HCT116 (cell line): ENCODE data around the gene GALR3. TPM values are rescaled to one million over a fixed set of nuclear protein-coding genes. Genes with fewer than 3 reads are reported as not detected.

Source experiments
- ATAC-seq: fragments of 200-7000 bp; cut with Tn5 transposase; 2 replicates; pipeline ENCODE4 v1.9.1; 2020; ENCODE audit warnings: mild to moderate bottlenecking, moderate library complexity
- BruUV-seq: library from RNA; stranded (reverse); fragments of 400-500 nt; replicated peaks from 2 replicates; lab custom pipeline; 2021; lab: Mats Ljungman, UMichigan
- CTCF ChIA-PET: fragments of 300-600 bp; sonication (Branson Sonifier 250); formaldehyde crosslinking; loops from one replicate; lab custom pipeline; 2021; ENCODE audit warnings: antibody characterized with exemption; lab: Charles Lee
- POLR2A ChIA-PET: fragments of 300-600, 350-600 bp; sonication (Branson Sonifier 250); formaldehyde crosslinking; loops from one replicate; lab custom pipeline; 2021; ENCODE audit warnings: antibody characterized with exemption; lab: Charles Lee
- RAD21 ChIA-PET, 2 experiments: fragments of 300-600 bp; sonication (Branson Sonifier 250); formaldehyde crosslinking; loops; one replicate each; lab custom pipeline; 2023; ENCODE audit warnings: low total read pairs in 2 of 2; ENCODE audit not compliant: uncharacterized antibody in 2 of 2, unreplicated experiment in 2 of 2, low non-redundant PET in 1 of 2; lab: Charles Lee
- DNase-seq: peaks from one replicate; pipeline ENCODE4 v3.0.0-alpha.2; 2010; ENCODE audit warnings: low read depth, low spot score
- H2AFZ ChIP-seq: fragments of 200-600 bp; shearing (Covaris generic), sonication (generic); 2 replicates; pipeline ENCODE4 v1.6.1; 2017; ENCODE audit warnings: low read depth, mixed run types, mixed read lengths, antibody characterized with exemption, low read length; ENCODE audit not compliant: poor library complexity, severe bottlenecking
- H3K27ac ChIP-seq: 2 replicates; pipeline ENCODE4 v1.5.1; 2012; ENCODE audit warnings: low read depth, low read length
- H3K27me3 ChIP-seq: fragments of 200-600 bp; sonication (generic); 2 replicates; pipeline ENCODE4 v1.6.1; 2016; ENCODE audit warnings: mixed run types, low read length, mixed read lengths; ENCODE audit not compliant: insufficient read depth
- H3K36me3 ChIP-seq, 2 experiments: fragments of 200-500 bp in 1 of 2; fragments of 200-600 bp in 1 of 2; sonication (Bioruptor generic) in 1 of 2; sonication (generic) in 1 of 2; 2 replicates each; pipeline versions ENCODE4 v1.5.1 to v1.6.1; 2014 to 2016; ENCODE audit warnings: low read length in 2 of 2, inconsistent platforms in 1 of 2, mixed read lengths in 1 of 2, mixed run types in 1 of 2; ENCODE audit not compliant: insufficient read depth in 2 of 2, control insufficient read depth in 1 of 2
- H3K4me1 ChIP-seq, 2 experiments: fragments of 200-600 bp in 1 of 2; sonication (generic) in 1 of 2; 2 replicates each; pipeline versions ENCODE4 v1.5.1 to v1.6.1; 2012 to 2017; ENCODE audit warnings: low read length in 2 of 2, inconsistent platforms in 1 of 2, mild to moderate bottlenecking in 1 of 2, mixed read lengths in 1 of 2, mixed run types in 1 of 2, moderate library complexity in 1 of 2; ENCODE audit not compliant: insufficient read depth in 2 of 2, control insufficient read depth in 1 of 2
- H3K4me2 ChIP-seq: fragments of 200-600 bp; sonication (generic); 2 replicates; pipeline ENCODE4 v1.6.1; 2017; ENCODE audit warnings: mixed run types, low read length, mixed read lengths
- H3K4me3 ChIP-seq, 2 experiments: fragments of 200-600 bp in 1 of 2; sonication (generic) in 1 of 2; replicated peaks in 1 of 2; 2 replicates each; pipeline ENCODE4 v1.5.1; 2011 to 2016; ENCODE audit warnings: low read length in 2 of 2, control low read depth in 1 of 2, low read depth in 1 of 2, mild to moderate bottlenecking in 1 of 2, mixed read lengths in 1 of 2, mixed run types in 1 of 2
- H3K79me2 ChIP-seq: fragments of 200-600 bp; sonication (generic); 2 replicates; pipeline ENCODE4 v1.6.1; 2017; ENCODE audit warnings: mild to moderate bottlenecking, mixed run types, low read length, moderate library complexity, mixed read lengths; ENCODE audit not compliant: insufficient read depth
- H3K9ac ChIP-seq: fragments of 200-600 bp; sonication (generic); 2 replicates; pipeline ENCODE4 v1.6.1; 2016; ENCODE audit warnings: low read length, mixed read lengths
- H3K9me2 ChIP-seq: fragments of 200-600 bp; sonication (generic), shearing (Covaris generic); 2 replicates; pipeline ENCODE4 v1.6.1; 2017; ENCODE audit warnings: mixed run types, mild to moderate bottlenecking, moderate library complexity; ENCODE audit not compliant: insufficient read depth
- H3K9me3 ChIP-seq, 2 experiments: fragments of 200-500 bp in 1 of 2; fragments of 200-600 bp in 1 of 2; sonication (Bioruptor generic) in 1 of 2; sonication (generic) in 1 of 2; 2 replicates each; pipeline ENCODE4 v1.6.1; 2014 to 2017; ENCODE audit warnings: low read length in 2 of 2, mixed read lengths in 2 of 2, inconsistent platforms in 1 of 2, low read depth in 1 of 2, mild to moderate bottlenecking in 1 of 2, mixed run types in 1 of 2, moderate library complexity in 1 of 2; ENCODE audit not compliant: control insufficient read depth in 1 of 2, insufficient read depth in 1 of 2
- H4K20me1 ChIP-seq: fragments of 200-600 bp; sonication (generic), shearing (Covaris generic); 2 replicates; pipeline ENCODE4 v1.6.1; 2017; ENCODE audit warnings: mixed run types, mild to moderate bottlenecking, moderate library complexity; ENCODE audit not compliant: insufficient read depth
- CBX3 ChIP-seq: IDR thresholded peaks from 2 replicates; pipeline ENCODE4 v1.6.1; 2012; ENCODE audit warnings: low read depth
- CEBPB ChIP-seq: IDR thresholded peaks from 2 replicates; pipeline ENCODE4 v1.6.1; 2012; ENCODE audit warnings: low read depth
- EGR1 ChIP-seq: IDR thresholded peaks from 2 replicates; pipeline ENCODE4 v1.6.1; 2012; ENCODE audit warnings: low read depth
- FOSL1 ChIP-seq: IDR thresholded peaks from 2 replicates; pipeline ENCODE4 v1.6.1; 2012; ENCODE audit warnings: low read depth
- RAD21 ChIP-seq: IDR thresholded peaks from 2 replicates; pipeline ENCODE4 v1.6.1; 2012; ENCODE audit warnings: low read depth, mild to moderate bottlenecking
- SP1 ChIP-seq: IDR thresholded peaks from 2 replicates; pipeline ENCODE4 v1.6.1; 2012; ENCODE audit warnings: low read depth
- TCF7L2 ChIP-seq: IDR thresholded peaks from 2 replicates; pipeline ENCODE4 v1.7.0; 2011; ENCODE audit warnings: borderline replicate concordance, inconsistent platforms; ENCODE audit not compliant: insufficient read depth, insufficient read length; ENCODE audit errors: extremely low read depth
- YY1 ChIP-seq: IDR thresholded peaks from 2 replicates; pipeline ENCODE4 v1.6.1; 2011; ENCODE audit warnings: low read length, low read depth, moderate library complexity, mild to moderate bottlenecking; ENCODE audit not compliant: insufficient replicate concordance; ENCODE audit errors: extremely low read depth
- ZNF274 ChIP-seq: fragments of 200-500 bp; sonication (Bioruptor generic); IDR thresholded peaks from 2 replicates; pipeline ENCODE4 v1.6.1; 2014; ENCODE audit warnings: mild to moderate bottlenecking, low read depth, low read length, inconsistent platforms
- intact Hi-C: fragments of 100-400 bp; cut with micrococcal nuclease; formaldehyde crosslinking; loops from 2 replicates; pipeline ENCODE4 v1.10.0; 2022
- total RNA-seq: library from RNA; stranded (reverse); gene quantifications from one replicate; pipeline ENCODE4 v1.2.1, GENCODE V29; 2021; ENCODE audit not compliant: unreplicated experiment
- TF ChIP-seq, protein P1 (sequence below): IDR thresholded peaks from 2 replicates; pipeline ENCODE4 v1.6.1; 2012
- TF ChIP-seq, protein P2 (sequence below): IDR thresholded peaks from 2 replicates; pipeline ENCODE4 v1.6.1; 2012; ENCODE audit warnings: low read depth
- TF ChIP-seq, protein P3 (sequence below): IDR thresholded peaks from 2 replicates; pipeline ENCODE4 v1.6.1; 2011; ENCODE audit warnings: mild to moderate bottlenecking, low read length, moderate library complexity; ENCODE audit not compliant: insufficient replicate concordance; ENCODE audit errors: extremely low read depth
- TF ChIP-seq, protein P4 (sequence below), 3 experiments: fragments of 200-600 bp in 1 of 3; sonication (generic) in 1 of 3; IDR thresholded peaks in 2 of 3; conservative IDR thresholded peaks in 1 of 3; 2 replicates each; pipeline ENCODE4 v1.5.1; 2012 to 2017; ENCODE audit warnings: low read depth in 2 of 3, low read length in 2 of 3, antibody characterized with exemption in 1 of 3, borderline replicate concordance in 1 of 3, control low read depth in 1 of 3, mild to moderate bottlenecking in 1 of 3, mixed read lengths in 1 of 3, mixed run types in 1 of 3, moderate library complexity in 1 of 3; ENCODE audit not compliant: insufficient read depth in 1 of 3

GALR3 gene
- total RNA-seq, 1 experiment from 2014 or later: 0.32 TPM

DNA sequence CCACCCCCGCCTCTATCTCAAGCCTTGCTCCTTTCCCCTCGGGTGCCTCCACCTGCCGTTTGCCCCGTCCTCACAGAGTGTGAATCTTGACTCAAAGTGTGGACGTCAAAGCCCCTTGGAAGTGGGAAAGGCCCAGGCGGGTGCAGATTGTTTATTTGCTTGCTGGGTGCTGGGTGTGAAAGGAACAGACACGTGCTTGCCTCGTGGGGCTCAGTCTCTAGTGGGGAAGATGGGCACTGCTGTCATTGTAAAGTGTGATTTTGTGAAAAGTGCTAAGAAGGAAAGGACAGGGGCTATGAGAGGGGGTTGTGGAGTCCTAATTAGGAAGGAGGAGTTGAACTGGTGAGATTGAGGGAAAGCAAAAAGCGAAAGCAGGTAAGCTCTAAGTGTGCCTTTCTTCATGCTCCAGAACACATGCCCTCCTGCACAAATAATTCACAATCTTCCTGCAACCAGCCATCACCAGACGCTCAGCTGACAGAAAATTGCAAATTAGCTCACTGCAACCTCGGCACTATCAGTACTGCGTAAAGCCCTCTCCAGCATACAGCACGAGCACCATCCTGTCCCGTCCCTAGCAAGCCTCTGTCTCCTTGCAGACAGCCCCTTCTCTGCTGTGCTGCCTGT, 25.2 kb upstream of the GALR3 start:
- Histone ChIP-seq H3K4me1 (peaks cover 8 to 22% of the 10 kb centered on the region in 2 experiments; a peak in 3 of 4 replicates), H3K27me3 (no peaks in the 10 kb centered on the region), H3K9ac (no peak overlapping the region), H4K20me1 (no peaks in the 10 kb centered on the region), H3K9me3 (no peaks in the 10 kb centered on the region), H3K27ac (no peak overlapping the region), H3K79me2 (no peaks in the 10 kb centered on the region), H3K4me2 (no peak overlapping the region), H3K36me3 (no peaks in the 10 kb centered on the region), H3K9me2 (no peaks in the 10 kb centered on the region), H2AFZ (no peak overlapping the region), H3K4me3 (no peak overlapping the region)
- TF ChIP-seq, protein P1, sequence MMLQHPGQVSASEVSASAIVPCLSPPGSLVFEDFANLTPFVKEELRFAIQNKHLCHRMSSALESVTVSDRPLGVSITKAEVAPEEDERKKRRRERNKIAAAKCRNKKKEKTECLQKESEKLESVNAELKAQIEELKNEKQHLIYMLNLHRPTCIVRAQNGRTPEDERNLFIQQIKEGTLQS: no peak
- TF ChIP-seq CEBPB: no peak
- TF ChIP-seq YY1: no peak
- no peak for TF ChIP-seq RAD21
- TF ChIP-seq, protein P2, sequence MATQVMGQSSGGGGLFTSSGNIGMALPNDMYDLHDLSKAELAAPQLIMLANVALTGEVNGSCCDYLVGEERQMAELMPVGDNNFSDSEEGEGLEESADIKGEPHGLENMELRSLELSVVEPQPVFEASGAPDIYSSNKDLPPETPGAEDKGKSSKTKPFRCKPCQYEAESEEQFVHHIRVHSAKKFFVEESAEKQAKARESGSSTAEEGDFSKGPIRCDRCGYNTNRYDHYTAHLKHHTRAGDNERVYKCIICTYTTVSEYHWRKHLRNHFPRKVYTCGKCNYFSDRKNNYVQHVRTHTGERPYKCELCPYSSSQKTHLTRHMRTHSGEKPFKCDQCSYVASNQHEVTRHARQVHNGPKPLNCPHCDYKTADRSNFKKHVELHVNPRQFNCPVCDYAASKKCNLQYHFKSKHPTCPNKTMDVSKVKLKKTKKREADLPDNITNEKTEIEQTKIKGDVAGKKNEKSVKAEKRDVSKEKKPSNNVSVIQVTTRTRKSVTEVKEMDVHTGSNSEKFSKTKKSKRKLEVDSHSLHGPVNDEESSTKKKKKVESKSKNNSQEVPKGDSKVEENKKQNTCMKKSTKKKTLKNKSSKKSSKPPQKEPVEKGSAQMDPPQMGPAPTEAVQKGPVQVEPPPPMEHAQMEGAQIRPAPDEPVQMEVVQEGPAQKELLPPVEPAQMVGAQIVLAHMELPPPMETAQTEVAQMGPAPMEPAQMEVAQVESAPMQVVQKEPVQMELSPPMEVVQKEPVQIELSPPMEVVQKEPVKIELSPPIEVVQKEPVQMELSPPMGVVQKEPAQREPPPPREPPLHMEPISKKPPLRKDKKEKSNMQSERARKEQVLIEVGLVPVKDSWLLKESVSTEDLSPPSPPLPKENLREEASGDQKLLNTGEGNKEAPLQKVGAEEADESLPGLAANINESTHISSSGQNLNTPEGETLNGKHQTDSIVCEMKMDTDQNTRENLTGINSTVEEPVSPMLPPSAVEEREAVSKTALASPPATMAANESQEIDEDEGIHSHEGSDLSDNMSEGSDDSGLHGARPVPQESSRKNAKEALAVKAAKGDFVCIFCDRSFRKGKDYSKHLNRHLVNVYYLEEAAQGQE: no peak
- TF ChIP-seq ZNF274: no peak
- no peak for TF ChIP-seq SP1
- TF ChIP-seq, protein P3, sequence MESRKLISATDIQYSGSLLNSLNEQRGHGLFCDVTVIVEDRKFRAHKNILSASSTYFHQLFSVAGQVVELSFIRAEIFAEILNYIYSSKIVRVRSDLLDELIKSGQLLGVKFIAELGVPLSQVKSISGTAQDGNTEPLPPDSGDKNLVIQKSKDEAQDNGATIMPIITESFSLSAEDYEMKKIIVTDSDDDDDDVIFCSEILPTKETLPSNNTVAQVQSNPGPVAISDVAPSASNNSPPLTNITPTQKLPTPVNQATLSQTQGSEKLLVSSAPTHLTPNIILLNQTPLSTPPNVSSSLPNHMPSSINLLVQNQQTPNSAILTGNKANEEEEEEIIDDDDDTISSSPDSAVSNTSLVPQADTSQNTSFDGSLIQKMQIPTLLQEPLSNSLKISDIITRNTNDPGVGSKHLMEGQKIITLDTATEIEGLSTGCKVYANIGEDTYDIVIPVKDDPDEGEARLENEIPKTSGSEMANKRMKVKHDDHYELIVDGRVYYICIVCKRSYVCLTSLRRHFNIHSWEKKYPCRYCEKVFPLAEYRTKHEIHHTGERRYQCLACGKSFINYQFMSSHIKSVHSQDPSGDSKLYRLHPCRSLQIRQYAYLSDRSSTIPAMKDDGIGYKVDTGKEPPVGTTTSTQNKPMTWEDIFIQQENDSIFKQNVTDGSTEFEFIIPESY: no peak
- TF ChIP-seq FOSL1: no peak
- TF ChIP-seq, protein P4, sequence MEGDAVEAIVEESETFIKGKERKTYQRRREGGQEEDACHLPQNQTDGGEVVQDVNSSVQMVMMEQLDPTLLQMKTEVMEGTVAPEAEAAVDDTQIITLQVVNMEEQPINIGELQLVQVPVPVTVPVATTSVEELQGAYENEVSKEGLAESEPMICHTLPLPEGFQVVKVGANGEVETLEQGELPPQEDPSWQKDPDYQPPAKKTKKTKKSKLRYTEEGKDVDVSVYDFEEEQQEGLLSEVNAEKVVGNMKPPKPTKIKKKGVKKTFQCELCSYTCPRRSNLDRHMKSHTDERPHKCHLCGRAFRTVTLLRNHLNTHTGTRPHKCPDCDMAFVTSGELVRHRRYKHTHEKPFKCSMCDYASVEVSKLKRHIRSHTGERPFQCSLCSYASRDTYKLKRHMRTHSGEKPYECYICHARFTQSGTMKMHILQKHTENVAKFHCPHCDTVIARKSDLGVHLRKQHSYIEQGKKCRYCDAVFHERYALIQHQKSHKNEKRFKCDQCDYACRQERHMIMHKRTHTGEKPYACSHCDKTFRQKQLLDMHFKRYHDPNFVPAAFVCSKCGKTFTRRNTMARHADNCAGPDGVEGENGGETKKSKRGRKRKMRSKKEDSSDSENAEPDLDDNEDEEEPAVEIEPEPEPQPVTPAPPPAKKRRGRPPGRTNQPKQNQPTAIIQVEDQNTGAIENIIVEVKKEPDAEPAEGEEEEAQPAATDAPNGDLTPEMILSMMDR (IDR thresholded peaks at IDR 0.05 in 2 of 3, conservative IDR thresholded peaks at IDR 0.05 in 1 of 3; ENCODE audit: borderline replicate concordance in 1 of 3, insufficient read depth in 1 of 3, low read depth in 2 of 3, low read length in 2 of 3): no peak
- no peak for TF ChIP-seq TCF7L2
- no peak for TF ChIP-seq EGR1
- TF ChIP-seq CBX3: no peak
- RAD21 ChIA-PET: no interaction called here
- BruUV-seq: no TSS peak
- POLR2A ChIA-PET: no interaction called here
- DNase-seq: no peak
- CTCF ChIA-PET: no interaction called here
- intact Hi-C loops: no loop called here
- ATAC-seq: no peak
